Measurements from ENCODE around the gene PARP16.

DNA sequence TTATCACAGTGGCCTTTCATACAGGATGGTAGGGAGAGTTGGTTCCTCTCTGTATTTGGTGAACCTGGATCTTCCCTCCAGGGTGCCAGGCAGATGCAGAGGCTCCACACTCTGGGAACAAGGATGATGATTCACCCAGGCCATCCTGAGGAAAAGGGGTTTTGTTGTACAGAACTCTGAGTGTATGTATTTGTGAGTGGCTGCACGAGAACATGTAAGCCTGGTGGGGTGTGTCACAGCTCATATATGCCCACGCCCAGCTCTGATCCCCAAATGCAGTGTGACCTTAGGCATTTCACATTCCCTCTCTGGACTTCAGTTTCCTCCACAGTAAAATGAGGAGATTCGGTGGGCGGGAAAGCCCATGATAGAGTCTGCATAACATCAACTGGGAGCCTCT, 63.8 kb downstream of the PARP16 start:
- TF ChIP-seq POLR2AphosphoS5 (IDR thresholded peaks at IDR 0.05) (no peak), EP300 (IDR thresholded peaks at IDR 0.05) (no peak)
- TF ChIP-seq, protein P1, sequence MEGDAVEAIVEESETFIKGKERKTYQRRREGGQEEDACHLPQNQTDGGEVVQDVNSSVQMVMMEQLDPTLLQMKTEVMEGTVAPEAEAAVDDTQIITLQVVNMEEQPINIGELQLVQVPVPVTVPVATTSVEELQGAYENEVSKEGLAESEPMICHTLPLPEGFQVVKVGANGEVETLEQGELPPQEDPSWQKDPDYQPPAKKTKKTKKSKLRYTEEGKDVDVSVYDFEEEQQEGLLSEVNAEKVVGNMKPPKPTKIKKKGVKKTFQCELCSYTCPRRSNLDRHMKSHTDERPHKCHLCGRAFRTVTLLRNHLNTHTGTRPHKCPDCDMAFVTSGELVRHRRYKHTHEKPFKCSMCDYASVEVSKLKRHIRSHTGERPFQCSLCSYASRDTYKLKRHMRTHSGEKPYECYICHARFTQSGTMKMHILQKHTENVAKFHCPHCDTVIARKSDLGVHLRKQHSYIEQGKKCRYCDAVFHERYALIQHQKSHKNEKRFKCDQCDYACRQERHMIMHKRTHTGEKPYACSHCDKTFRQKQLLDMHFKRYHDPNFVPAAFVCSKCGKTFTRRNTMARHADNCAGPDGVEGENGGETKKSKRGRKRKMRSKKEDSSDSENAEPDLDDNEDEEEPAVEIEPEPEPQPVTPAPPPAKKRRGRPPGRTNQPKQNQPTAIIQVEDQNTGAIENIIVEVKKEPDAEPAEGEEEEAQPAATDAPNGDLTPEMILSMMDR (IDR thresholded peaks at IDR 0.05): no peak
